Brain microvascular endothelial cell (primary cell): ENCODE results near the gene LIF.
"Not testable (repeated sequence)": the region's sequence is repeated elsewhere in the genome, so short reads cannot be mapped to it uniquely, and the experiment has no call there.

Experiments
- DNase-seq: peaks from one replicate; pipeline ENCODE4 v3.0.0-alpha.2; 2020
- H3K27ac ChIP-seq: fragments of 250-450 bp; sonication (Bioruptor Pico); 2 replicates; pipeline ENCODE4 v1.5.1; 2020; ENCODE audit warnings: mild to moderate bottlenecking, moderate library complexity
- H3K27me3 ChIP-seq: fragments of 250-450 bp; sonication (Bioruptor Pico); replicated peaks from 2 replicates; pipeline ENCODE4 v1.5.1; 2020; ENCODE audit warnings: mild to moderate bottlenecking
- H3K36me3 ChIP-seq: fragments of 250-450 bp; sonication (Bioruptor Pico); replicated peaks from 2 replicates; pipeline ENCODE4 v1.5.1; 2020; ENCODE audit warnings: mild to moderate bottlenecking
- H3K4me3 ChIP-seq: 2 replicates; pipeline ENCODE4 v1.5.1; 2011; ENCODE audit warnings: low read depth, mild to moderate bottlenecking, control low read depth, low read length, moderate library complexity
- in situ Hi-C: cut with HindIII; loops from 2 replicates; pipeline ENCODE4 v1.10.0; 2017; ENCODE audit warnings: low sequenced_read_pairs, low pct_ligation_motif_present
- TF ChIP-seq, protein P1 (sequence below): IDR thresholded peaks from 2 replicates; pipeline ENCODE4 v1.5.1; 2011; ENCODE audit warnings: low read depth, mild to moderate bottlenecking, moderate library complexity, low read length, control low read depth, inconsistent platforms; ENCODE audit errors: missing control alignments

The LIF gene

DNA sequence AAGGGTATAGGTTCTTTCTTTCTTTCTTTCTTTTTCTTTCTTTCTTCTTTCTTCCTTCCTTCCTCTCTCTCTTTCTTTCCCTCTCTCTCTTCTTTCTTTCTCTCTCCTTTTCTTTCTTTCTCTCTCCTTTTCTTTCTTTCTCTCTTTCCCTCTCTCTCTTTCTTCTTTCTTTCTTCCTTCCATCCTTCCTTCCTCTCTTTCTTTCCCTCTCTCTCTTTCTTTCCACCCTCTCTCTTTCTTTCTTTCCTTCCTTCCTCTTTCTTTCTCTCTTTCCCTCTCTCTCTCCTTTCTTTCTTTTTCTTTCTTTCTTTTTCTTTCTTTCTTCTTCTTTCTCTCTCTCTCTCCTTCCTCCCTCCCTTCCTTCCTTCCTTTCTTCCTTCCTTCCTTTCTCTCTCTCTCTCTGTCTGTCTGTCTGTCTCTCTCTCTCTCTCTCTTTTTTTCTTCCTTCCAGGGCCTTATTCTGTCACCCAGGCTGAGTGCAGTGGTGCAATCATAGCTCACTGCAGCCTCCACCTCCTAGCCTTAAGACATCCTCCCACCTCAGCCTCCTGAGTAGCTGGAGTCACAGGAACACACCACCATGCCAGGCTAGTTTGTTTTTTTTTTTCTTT lies 26.8 kb downstream of the LIF start:
- H3K27me3 ChIP-seq: no peaks in the 10 kb centered on the region
- H3K36me3 ChIP-seq: no peaks in the 10 kb centered on the region
- in situ Hi-C loops: no loop called here
- H3K4me3 ChIP-seq: no peak overlapping the region
- no peak overlapping the region for H3K27ac ChIP-seq
- TF ChIP-seq, protein P1, sequence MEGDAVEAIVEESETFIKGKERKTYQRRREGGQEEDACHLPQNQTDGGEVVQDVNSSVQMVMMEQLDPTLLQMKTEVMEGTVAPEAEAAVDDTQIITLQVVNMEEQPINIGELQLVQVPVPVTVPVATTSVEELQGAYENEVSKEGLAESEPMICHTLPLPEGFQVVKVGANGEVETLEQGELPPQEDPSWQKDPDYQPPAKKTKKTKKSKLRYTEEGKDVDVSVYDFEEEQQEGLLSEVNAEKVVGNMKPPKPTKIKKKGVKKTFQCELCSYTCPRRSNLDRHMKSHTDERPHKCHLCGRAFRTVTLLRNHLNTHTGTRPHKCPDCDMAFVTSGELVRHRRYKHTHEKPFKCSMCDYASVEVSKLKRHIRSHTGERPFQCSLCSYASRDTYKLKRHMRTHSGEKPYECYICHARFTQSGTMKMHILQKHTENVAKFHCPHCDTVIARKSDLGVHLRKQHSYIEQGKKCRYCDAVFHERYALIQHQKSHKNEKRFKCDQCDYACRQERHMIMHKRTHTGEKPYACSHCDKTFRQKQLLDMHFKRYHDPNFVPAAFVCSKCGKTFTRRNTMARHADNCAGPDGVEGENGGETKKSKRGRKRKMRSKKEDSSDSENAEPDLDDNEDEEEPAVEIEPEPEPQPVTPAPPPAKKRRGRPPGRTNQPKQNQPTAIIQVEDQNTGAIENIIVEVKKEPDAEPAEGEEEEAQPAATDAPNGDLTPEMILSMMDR: no peak
- no peak for DNase-seq

DNA sequence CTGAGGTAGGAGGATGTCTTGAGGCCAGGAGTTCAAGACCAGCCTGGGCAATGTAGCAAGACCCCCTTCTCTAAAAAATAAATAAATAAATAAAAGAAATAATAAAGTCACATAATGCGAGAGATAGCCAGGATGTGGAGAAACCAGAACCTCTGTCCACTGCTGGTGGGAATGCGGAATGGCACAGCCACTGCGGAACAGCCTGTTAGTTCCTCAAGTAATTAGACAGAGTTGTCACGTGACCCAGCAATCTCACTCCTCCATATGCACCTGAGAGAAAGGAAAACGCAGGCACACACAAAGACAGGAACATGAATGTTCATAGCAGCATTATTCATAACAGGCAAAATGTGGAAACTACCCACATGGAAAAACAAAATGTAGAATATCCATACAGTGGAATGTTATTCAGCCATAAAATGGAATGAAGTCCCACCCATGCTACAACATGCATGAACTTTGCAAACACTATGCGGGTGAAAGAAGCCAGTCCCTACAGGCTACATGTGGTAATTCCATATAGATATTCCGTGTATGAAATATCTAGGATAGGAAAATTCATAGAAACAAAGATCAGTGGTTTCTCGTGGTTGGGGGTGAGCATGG lies 27.4 kb downstream of the LIF start:
- in situ Hi-C loops: no loop called here

DNA sequence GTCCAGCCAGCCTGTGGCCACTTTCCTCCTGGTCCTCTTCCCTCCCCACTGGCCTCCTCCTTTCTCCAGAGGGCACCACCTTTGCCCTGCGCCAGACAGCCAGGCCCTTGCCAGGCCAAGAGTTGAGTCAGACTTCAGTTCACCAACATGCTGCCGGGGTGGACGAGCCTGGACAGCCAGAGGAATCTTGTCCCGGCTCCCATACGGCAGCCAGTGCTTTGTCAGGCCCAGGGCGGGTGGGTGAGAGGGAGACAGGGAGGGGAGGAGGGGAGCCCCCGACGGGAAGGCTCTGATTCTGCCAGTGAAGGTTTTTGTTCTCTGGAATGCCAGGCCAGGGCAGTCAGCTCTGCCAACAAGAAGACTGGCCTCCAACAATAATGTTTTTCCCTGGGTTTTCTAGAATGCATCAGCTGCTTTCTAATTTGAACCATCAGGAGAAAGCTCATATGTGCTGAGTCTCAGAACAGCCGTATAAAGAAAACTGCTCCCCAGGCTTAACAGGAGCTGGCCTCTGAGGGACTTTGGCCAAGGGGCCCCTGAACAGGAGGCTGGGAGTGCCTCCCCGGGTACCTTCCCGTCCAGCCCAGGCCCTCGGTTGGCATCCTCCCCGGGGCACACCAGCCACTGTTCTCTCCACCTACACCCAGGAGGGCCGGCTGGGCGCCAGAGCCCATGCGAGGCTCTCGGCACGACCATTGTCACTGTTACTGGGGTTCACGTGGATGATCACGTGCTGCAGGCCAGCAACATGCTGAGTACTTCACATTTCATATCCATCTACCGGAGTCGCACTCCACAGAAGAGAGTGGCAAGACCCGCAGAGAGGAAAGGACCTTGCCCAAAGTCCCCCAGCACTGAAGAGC lies 28.6 kb downstream of the LIF start:
- TF ChIP-seq, protein P1: no peak
- Histone ChIP-seq H3K27me3 (no peaks in the 10 kb centered on the region), H3K27ac (no peak overlapping the region), H3K4me3 (no peak overlapping the region), H3K36me3 (no peaks in the 10 kb centered on the region)
- in situ Hi-C loops: no loop called here
- DNase-seq: no peak

More for the DNA sequence above, 27.4 kb downstream of the LIF start:
- TF ChIP-seq, protein P1: peak; percentile 55
- Histone ChIP-seq H3K4me3 (no peak overlapping the region), H3K27ac (no peak overlapping the region), H3K27me3 (no peaks in the 10 kb centered on the region), H3K36me3 (no peaks in the 10 kb centered on the region)
- no peak for DNase-seq

DNA sequence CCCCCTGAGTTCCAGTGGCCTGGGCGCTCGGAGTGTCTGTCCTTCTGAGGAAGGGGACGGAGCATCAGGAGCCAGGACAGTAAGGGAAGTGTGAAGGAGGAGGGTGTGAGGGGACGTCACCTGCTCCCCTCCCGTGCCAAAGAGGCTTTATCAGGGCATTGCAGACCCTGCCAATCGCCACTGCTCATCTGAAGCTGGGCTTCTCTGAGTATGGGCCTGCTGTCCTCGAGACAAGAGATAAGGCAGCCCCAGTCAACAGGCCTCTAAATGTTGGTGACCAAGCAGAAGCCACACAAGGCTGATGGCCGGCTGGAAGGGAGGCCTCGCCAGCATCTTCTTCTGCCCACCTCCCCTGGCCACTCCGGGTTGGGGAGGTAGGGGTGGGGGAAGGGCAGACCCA lies 29.8 kb downstream of the LIF start:
- no peak for DNase-seq
- Histone ChIP-seq H3K27ac (no peak overlapping the region), H3K36me3 (no peaks in the 10 kb centered on the region), H3K27me3 (no peaks in the 10 kb centered on the region), H3K4me3 (no peak overlapping the region)
- in situ Hi-C loops: no loop called here
- TF ChIP-seq, protein P1: no peak

DNA sequence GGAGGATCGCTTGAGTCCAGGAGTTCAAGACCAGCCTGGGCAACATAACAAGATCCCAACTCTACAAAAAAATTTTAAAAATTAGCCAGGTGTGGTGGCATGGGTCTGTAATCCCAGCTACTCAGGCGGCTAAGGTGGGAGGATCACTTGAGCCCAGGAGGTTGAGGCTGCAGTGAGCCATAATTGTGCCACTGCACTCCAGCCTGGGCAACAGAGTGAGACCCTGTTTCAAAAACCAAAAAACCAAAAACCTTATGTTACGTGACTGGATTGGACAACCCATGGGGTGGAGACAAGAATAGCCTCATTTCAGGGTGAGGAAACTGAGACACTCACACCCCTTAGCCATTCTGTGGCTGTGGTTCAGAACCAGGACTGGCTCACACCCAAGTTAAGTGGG lies 30.3 kb downstream of the LIF start:
- H3K27me3 ChIP-seq, DNase-seq, in situ Hi-C loops: not testable (repeated sequence)

DNA sequence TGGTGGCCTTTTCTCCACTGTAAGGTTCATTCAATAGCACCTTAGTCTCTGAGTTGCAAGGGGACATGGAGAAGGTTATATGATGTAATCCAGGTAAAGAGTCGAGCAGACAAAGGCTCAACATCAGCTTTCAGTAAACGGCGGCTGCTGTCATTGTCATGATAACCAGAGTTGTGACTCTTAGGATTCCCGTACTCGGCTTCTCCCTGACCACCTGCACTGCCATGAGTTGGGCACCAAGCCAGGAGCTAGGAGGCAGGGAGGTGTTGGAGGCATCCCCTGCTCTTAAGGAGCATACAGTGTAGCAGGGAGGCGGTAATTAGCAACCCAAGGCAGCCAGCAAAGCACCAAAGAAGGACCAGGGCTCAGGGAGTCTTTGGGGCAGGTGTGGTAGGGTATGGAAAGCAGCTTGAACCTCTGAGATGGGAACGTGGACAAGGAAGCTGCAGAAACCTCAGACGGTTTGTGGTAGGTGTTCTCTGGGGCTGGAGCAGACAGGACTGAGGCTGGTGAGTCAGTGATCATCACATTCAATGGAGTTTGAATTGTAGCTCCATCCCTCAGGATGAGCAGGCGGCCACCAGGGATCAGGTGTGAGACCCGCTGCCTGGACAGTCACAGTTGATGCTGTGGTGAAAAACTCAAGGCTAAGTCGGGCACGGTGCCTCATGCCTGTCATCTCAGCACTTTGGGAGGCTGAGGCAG lies 31.7 kb downstream of the LIF start:
- DNase-seq: no peak
- H3K27ac ChIP-seq: no peak overlapping the region
- TF ChIP-seq, protein P1: no peak
- no peaks in the 10 kb centered on the region for H3K27me3 ChIP-seq
- H3K4me3 ChIP-seq: no peak overlapping the region
- H3K36me3 ChIP-seq: no peaks in the 10 kb centered on the region
- in situ Hi-C loops: no loop called here

More for the DNA sequence above, 30.3 kb downstream of the LIF start:
- not testable (repeated sequence) for H3K27ac ChIP-seq, H3K36me3 ChIP-seq, H3K4me3 ChIP-seq
